Vagina (tissue), 2 donors: ENCODE results near the gene COQ2.

Experiments
- POLR2A ChIP-seq, 2 donors: fragments of 450-650 bp; IDR thresholded peaks; one replicate each; pipeline ENCODE4 v1.6.1; 2017; ENCODE audit warnings: antibody characterized with exemption in 2 of 2, mild to moderate bottlenecking in 2 of 2, moderate library complexity in 2 of 2
- TF ChIP-seq, protein P1 (sequence below), 3 experiments: fragments of 450-650 bp in 2 of 3; fragments of 200-600 bp in 1 of 3; sonication (generic) in 1 of 3; IDR thresholded peaks; one replicate each; pipeline ENCODE4 v1.5.1; 2017 to 2019; ENCODE audit warnings: antibody characterized with exemption in 3 of 3, mild to moderate bottlenecking in 2 of 3, moderate library complexity in 2 of 3

DNA sequence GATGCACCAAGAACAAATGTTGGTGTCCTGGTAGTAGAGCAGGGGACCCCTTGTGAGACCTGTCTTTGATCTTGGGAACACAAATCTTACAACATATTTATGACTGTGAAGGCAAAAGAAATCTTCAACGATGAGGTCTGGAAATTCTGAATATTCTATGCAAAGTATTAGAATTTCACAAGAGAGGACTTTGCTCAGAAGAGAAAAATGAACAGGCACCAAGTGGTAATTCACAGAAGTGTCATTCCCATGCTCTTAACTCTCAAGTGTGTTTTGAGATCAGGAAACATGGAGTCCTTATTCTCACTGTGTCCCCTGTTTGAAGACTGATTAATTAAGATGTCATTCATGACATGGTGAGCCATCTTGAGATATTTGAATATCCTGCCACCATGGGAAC is 52.5 kb downstream of the COQ2 start:
- TF ChIP-seq, protein P1, sequence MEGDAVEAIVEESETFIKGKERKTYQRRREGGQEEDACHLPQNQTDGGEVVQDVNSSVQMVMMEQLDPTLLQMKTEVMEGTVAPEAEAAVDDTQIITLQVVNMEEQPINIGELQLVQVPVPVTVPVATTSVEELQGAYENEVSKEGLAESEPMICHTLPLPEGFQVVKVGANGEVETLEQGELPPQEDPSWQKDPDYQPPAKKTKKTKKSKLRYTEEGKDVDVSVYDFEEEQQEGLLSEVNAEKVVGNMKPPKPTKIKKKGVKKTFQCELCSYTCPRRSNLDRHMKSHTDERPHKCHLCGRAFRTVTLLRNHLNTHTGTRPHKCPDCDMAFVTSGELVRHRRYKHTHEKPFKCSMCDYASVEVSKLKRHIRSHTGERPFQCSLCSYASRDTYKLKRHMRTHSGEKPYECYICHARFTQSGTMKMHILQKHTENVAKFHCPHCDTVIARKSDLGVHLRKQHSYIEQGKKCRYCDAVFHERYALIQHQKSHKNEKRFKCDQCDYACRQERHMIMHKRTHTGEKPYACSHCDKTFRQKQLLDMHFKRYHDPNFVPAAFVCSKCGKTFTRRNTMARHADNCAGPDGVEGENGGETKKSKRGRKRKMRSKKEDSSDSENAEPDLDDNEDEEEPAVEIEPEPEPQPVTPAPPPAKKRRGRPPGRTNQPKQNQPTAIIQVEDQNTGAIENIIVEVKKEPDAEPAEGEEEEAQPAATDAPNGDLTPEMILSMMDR (IDR thresholded peaks at IDR 0.05): no peak
- TF ChIP-seq POLR2A (IDR thresholded peaks at IDR 0.05): no peak
